ENCODE results near the gene RNF126.
"Not testable (repeated sequence)": the region's sequence is repeated elsewhere in the genome, so short reads cannot be mapped to it uniquely, and the experiment has no call there.

Gene RNF126

GRCh38 chr19:685454-685931 lies 22.5 kb upstream of the RNF126 start:
- DNase-seq (ENCODE audit: low read depth): no peak

DNA sequence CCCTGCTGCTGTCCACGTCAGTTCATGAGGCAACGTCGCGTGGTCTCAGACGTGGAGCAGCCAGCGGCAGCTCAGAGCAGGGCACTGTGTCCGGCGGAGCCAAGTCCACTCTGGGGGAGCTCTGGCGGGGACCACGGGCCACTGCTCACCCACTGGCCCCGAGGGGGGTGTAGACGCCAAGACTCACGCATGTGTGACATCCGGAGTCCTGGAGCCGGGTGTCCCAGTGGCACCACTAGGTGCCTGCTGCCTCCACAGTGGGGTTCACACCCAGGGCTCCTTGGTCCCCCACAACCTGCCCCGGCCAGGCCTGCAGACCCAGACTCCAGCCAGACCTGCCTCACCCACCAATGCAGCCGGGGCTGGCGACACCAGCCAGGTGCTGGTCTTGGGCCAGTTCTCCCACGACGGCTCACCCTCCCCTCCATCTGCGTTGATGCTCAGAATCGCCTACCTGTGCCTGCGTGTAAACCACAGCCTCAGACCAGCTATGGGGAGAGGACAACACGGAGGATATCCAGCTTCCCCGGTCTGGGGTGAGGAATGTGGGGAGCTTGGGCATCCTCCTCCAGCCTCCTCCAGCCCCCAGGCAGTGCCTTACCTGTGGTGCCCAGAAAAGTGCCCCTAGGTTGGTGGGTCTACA lies 19.8 kb upstream of the RNF126 start:
- DNase-seq (ENCODE audit: low read depth): no peak

DNA sequence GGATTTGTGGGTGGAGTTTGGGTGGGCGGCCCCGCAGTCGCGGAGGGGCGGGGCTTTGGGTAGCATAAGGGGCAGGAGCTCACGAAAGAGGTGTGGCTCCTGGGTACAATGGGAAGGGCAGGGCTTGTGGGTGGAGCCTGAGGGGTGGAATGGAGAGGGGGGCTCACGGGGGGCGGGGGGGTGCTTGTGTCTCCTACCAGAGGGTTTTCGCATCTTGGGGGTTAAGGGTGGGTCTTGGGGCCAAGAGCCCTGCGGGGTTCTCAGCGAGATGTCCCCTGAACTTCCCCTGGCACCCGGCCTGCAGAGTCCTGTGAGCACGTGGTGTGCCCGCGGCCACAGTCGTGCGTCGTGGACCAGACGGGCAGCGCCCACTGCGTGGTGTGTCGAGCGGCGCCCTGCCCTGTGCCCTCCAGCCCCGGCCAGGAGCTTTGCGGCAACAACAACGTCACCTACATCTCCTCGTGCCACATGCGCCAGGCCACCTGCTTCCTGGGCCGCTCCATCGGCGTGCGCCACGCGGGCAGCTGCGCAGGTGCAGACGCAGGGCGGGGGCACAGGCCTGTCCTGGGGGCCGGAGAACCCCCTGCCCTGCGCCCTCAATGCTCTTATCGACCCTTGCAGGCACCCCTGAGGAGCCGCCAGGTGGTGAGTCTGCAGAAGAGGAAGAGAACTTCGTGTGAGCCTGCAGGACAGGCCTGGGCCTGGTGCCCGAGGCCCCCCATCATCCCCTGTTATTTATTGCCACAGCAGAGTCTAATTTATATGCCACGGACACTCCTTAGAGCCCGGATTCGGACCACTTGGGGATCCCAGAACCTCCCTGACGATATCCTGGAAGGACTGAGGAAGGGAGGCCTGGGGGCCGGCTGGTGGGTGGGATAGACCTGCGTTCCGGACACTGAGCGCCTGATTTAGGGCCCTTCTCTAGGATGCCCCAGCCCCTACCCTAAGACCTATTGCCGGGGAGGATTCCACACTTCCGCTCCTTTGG lies 18.3 kb upstream of the RNF126 start:
- no peak for DNase-seq (ENCODE audit: low read depth)

GRCh38 chr19:680287-681028 lies 17.4 kb upstream of the RNF126 start:
- peak; percentile 100 for DNase-seq (ENCODE audit: low read depth)

DNA sequence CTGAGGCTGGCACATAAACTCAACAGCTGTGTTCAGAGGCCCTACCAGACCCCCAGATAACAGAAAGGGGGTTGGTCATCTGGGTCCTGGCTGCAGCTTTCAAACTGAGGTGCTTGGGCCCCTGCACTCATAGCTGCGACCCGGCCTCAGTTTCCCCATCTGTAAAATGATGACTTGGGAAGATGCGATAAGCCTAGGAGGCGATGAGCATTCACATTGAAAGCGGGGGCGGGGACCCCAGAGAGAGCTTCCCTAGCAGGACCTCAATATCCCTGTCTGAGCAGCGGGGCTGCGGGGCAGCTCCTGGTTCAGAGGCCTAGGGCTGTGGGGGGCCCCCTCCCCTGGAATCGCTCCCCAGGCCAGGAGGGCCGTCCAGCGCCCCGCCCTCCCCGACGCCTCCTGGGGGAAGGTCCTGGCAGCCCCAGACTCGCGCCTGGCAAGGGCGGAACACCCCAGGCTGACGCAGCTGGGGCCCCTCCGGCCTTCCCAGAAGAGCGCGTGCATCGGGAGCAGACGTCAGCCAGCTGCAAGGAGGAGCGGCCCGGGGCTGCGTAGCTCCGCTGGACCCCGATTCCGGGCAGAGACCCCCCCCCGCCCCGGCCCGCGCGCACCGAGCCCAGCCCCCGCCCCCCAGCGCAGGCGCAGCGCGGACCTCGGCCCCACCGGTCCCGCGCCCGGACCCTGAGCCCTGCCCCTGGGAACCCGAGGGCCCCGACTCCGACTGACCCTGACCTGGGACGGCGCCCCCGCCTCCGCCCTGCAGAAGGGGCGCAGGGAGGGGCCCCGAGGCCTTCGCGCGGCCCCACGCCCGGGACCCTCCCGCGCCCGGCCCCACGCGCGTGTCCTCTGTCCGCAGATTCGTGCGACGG lies 16.6 kb upstream of the RNF126 start:
- DNase-seq (ENCODE audit: low read depth): no peak

GRCh38 chr19:678791-679388 lies 15.9 kb upstream of the RNF126 start:
- no peak for DNase-seq (ENCODE audit: low read depth)

DNA sequence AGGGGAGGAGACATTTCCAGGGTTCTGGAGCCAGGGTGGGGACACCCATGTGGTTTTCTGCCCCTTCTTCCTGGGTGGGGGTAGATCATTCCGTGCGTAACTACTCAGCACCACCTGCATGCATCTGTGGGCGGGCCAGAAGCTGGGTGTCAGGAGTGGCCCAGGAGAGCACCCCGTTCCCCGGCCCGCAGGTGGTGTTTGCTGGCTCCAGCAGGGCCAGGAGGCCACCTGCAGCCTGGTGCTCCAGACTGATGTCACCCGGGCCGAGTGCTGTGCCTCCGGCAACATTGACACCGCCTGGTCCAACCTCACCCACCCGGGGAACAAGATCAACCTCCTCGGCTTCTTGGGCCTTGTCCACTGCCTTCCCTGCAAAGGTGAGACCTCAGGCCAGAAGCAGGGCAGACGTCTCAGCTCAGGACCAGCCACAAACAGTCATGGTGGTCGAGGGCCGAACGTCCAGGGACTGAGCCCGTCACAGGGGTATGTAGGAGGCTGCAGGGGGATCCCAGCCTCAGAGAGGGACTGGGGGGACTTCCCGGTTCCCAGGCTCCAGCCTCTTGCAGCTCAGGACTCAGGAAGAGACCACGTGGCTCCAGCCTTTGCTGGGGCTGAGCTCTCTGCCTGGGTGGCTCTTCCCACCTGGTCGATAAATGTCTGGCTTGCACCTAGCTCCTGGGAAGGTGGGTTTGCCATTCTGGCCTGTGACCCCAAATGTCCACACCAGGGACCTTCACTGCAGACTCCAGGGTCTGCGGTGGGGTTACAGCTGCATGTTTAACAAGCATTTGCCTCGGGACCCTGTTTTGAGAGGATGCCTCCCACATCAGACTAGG lies 14.8 kb upstream of the RNF126 start:
- no peak for DNase-seq (ENCODE audit: low read depth)

- DNase-seq (ENCODE audit: low read depth): no peak
Observed at GRCh38 chr19:677201-677600, 14.2 kb upstream of the RNF126 start.

DNA sequence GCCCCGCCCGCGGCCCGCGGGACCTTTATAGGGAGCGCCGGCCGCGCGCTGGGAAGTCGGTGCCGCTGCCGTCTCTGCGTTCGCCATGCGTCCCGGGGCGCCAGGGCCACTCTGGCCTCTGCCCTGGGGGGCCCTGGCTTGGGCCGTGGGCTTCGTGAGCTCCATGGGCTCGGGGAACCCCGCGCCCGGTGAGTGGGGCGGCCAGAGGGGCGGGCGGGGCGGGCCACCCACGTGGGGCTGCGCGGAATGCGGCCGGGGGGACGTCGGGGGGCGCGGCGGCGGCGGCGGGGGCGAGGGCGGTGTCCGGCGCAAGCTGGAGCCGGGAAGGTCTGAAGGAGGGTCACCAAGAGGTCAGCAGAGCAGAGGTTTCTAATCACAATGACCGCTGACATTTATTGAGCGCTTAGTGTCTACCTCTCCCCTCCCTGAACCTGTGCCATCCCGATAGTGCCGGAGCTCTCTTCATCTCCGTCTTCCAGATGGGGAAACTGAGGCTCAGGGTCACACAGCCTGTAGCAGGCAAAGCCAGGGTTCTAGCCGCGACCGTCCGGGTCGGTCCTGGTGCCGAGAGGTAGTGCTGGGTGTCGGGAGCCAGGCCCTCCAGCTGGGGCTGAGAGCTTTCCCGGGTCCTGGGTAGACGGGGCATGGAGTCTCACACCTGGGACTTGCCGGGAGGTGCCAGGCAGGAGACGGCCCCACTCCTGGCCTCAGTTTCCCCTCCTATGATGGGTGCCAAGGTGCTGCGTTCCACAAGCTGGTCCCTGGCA lies 13.5 kb upstream of the RNF126 start, which contains the start of gene FSTL3:
FSTL3 (plus strand) TSS at position 54 of the 767 bp plus-strand sequence; CDS start at position 86, 32 bp downstream.
- no peak for DNase-seq (ENCODE audit: low read depth)

DNA sequence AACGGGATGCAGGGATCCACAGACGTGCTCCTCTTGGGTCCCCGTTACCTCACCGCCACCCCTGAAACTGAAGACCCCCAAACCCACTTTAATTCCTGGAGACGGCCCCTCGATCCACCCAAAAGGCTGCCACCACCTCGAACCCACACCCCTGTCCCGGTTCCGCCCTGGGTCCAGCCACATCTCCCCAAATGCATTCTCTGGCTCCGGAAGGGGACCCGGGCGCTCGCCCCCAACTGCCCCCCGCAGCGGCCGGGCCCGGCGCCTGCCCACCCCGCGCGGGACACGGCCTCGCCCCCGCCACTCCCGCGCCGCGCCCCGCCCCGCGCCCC lies 13.0 kb upstream of the RNF126 start:
- no peak for DNase-seq (ENCODE audit: low read depth)

DNA sequence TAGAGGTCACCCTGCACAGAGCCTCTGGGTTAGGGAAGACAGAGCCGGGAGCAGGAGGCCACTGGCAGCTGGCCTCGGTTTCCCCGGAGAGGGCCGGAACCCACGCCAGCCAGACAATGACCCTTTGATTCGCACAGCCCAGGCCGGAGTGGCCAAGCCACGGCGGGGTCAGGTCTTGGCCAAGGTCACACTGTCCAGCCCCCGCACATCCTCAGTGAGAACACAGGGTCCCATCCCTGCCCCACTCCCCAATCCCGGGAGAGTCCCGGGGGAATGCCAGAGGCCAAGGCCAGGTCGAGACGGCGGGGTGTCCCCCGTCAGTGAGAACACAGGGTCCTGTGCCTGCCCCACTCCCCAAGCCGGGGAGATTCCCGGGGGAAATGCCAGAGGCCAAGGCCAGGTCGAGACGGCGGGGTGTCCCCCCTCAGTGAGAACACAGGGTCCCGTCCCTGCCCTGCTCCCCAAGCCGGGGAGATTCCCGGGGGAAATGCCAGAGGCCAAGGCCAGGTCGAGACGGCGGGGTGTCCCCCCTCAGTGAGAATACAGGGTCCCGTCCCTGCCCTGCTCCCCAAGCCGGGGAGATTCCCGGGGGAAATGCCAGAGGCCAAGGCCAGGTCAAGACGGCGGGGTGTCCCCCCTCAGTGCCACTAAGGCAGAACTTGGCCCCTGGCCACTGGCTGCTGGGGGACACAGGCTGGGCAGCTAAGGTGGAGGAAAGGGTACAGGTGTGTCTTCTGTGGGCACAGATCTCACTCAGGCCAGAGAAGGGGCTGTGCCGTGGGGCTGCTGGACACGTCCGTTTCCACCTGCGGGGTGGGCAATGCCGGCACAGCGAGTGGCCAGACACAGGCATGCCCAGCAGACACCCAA lies 11.5 kb upstream of the RNF126 start:
- no peak for DNase-seq (ENCODE audit: low read depth)

GRCh38 chr19:670609-671075 lies 7.6 kb upstream of the RNF126 start:
- DNase-seq (ENCODE audit: low read depth): no peak

- not testable (repeated sequence) for DNase-seq (ENCODE audit: low read depth)
Observed at GRCh38 chr19:668675-669434, 5.8 kb upstream of the RNF126 start.

- DNase-seq (ENCODE audit: low read depth): not testable (repeated sequence)
Observed at GRCh38 chr19:666985-667573, 4.1 kb upstream of the RNF126 start.

DNA sequence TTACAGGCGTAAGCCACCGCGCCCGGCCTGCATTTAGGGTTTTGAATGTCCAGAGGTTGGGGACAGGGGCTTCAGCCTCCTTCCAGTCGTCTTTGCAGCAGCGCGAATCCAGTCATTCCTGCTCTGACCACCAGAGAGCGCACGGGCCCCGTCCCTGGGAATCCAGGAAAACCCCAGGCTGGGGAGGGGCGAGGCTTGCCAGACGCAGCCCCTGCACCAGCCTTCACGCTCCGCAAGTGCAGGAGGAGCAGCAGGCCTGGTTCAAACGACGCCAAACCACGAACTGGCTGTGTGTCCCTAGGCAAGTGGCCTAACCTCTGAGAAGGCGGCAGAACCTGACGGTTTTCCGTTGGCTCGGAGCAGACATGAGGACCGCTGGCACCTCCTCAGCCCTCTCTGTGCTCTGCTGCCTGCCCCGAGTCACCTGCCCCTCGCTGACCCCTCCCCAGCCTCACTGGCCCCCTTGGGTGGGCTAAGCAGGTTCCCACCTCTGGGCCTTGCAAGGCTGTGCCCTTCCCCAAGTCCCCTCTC lies 2.0 kb upstream of the RNF126 start:
- DNase-seq (ENCODE audit: low read depth): peak; percentile 79

- DNase-seq (ENCODE audit: low read depth): no peak
Observed at GRCh38 chr19:663682-664117, 686 bp upstream of the RNF126 start.
